ENCODE results near the gene PLA2R1. TPM values are rescaled to one million over a fixed set of nuclear protein-coding genes. Genes with fewer than 3 reads are reported as not detected.

PLA2R1 gene
- total RNA-seq, 6 donors from 2014 or later = 3.0 to 11.0 (median 5.9) TPM

- DNase-seq (no peak), ATAC-seq (ENCODE audit: low FRiP score in 2 of 2) (no peak)
- H3K9me3 ChIP-seq = no peaks in the 10 kb centered on the region
- H3K36me3 ChIP-seq = no peaks in the 10 kb centered on the region
- H3K27ac ChIP-seq = no peak overlapping the region
- H3K4me3 ChIP-seq = no peak overlapping the region
- no peaks in the 10 kb centered on the region for H3K4me1 ChIP-seq
- 78 to 98% methylated on average over 7 of the region's 7 CpGs for WGBS, 2 donors
- no peak for TF ChIP-seq POLR2AphosphoS5 (IDR thresholded peaks at IDR 0.05)
- no peak for TF ChIP-seq POLR2A (IDR thresholded peaks at IDR 0.05)
- TF ChIP-seq EP300 (IDR thresholded peaks at IDR 0.05) = no peak
- TF ChIP-seq CTCF (IDR thresholded peaks at IDR 0.05) = no peak
- no peaks in the 10 kb centered on the region for H3K27me3 ChIP-seq
Measured at GRCh38 chr2:160045703-160046210, 16.7 kb downstream of the PLA2R1 start.

GRCh38 chr2:160044728-160045127, 17.7 kb downstream of the PLA2R1 start:
- no peak for ATAC-seq (ENCODE audit: low FRiP score in 2 of 2)
- 92 to 96% methylated on average over 8 of the region's 8 CpGs for WGBS, 2 donors

GRCh38 chr2:160043265-160043664, 19.1 kb downstream of the PLA2R1 start:
- no peaks in the 10 kb centered on the region for H3K36me3 ChIP-seq
- no peak for TF ChIP-seq POLR2A (IDR thresholded peaks at IDR 0.05)
- TF ChIP-seq EP300 (IDR thresholded peaks at IDR 0.05) = no peak
- TF ChIP-seq CTCF (IDR thresholded peaks at IDR 0.05) = no peak
- TF ChIP-seq POLR2AphosphoS5 (IDR thresholded peaks at IDR 0.05) = no peak
- no peak overlapping the region for H3K27ac ChIP-seq
- ATAC-seq (ENCODE audit: low FRiP score in 2 of 2) (no peak), DNase-seq (no peak)
- no peaks in the 10 kb centered on the region for H3K4me1 ChIP-seq
- no peaks in the 10 kb centered on the region for H3K9me3 ChIP-seq
- WGBS, 2 donors = 74 to 84% methylated on average over 4 to 5 of the region's 5 CpGs
- no peaks in the 10 kb centered on the region for H3K27me3 ChIP-seq
- H3K4me3 ChIP-seq = no peak overlapping the region

More at GRCh38 chr2:160044728-160045127, 17.7 kb downstream of the PLA2R1 start:
- Histone ChIP-seq H3K4me3 (no peak overlapping the region), H3K36me3 (no peaks in the 10 kb centered on the region), H3K4me1 (no peaks in the 10 kb centered on the region), H3K27me3 (no peaks in the 10 kb centered on the region), H3K9me3 (no peaks in the 10 kb centered on the region), H3K27ac (no peak overlapping the region)
- TF ChIP-seq POLR2A (IDR thresholded peaks at IDR 0.05) (no peak), CTCF (IDR thresholded peaks at IDR 0.05) (no peak), POLR2AphosphoS5 (IDR thresholded peaks at IDR 0.05) (no peak), EP300 (IDR thresholded peaks at IDR 0.05) (no peak)
- DNase-seq = no peak

GRCh38 chr2:160042054-160042453, 20.4 kb downstream of the PLA2R1 start:
- no peaks in the 10 kb centered on the region for H3K9me3 ChIP-seq
- H3K4me3 ChIP-seq = no peak overlapping the region
- no peaks in the 10 kb centered on the region for H3K36me3 ChIP-seq
- no peak overlapping the region for H3K27ac ChIP-seq
- WGBS, 2 donors = 84 to 85% methylated on average over 7 of the region's 7 CpGs
- no peak for TF ChIP-seq CTCF (IDR thresholded peaks at IDR 0.05)
- TF ChIP-seq POLR2AphosphoS5 (IDR thresholded peaks at IDR 0.05) = no peak
- TF ChIP-seq POLR2A (IDR thresholded peaks at IDR 0.05) = no peak
- TF ChIP-seq EP300 (IDR thresholded peaks at IDR 0.05) = no peak
- DNase-seq (no peak), ATAC-seq (ENCODE audit: low FRiP score in 2 of 2) (no peak)
- H3K4me1 ChIP-seq = no peaks in the 10 kb centered on the region
- no peaks in the 10 kb centered on the region for H3K27me3 ChIP-seq

GRCh38 chr2:160041091-160041490, 21.3 kb downstream of the PLA2R1 start:
- Histone ChIP-seq H3K36me3 (no peaks in the 10 kb centered on the region), H3K27me3 (no peaks in the 10 kb centered on the region), H3K4me3 (no peak overlapping the region), H3K9me3 (no peaks in the 10 kb centered on the region), H3K4me1 (no peaks in the 10 kb centered on the region), H3K27ac (no peak overlapping the region)
- DNase-seq = no peak
- TF ChIP-seq EP300 (IDR thresholded peaks at IDR 0.05) (no peak), CTCF (IDR thresholded peaks at IDR 0.05) (no peak), POLR2AphosphoS5 (IDR thresholded peaks at IDR 0.05) (no peak), POLR2A (IDR thresholded peaks at IDR 0.05) (no peak)
- ATAC-seq (ENCODE audit: low FRiP score in 2 of 2) = no peak
